Stimulated activated CD4-positive, alpha-beta T cell treated with anti-CD3 and anti-CD28 coated beads, Interleukin-2, amount 100 ng/mL, for 24 hours (primary cell): ENCODE measurements around the gene CAB39.

Experiments
- DNase-seq, 2 donors: peaks; one replicate each; pipeline ENCODE4 v3.0.0-alpha.2; 2020

Gene CAB39

DNA sequence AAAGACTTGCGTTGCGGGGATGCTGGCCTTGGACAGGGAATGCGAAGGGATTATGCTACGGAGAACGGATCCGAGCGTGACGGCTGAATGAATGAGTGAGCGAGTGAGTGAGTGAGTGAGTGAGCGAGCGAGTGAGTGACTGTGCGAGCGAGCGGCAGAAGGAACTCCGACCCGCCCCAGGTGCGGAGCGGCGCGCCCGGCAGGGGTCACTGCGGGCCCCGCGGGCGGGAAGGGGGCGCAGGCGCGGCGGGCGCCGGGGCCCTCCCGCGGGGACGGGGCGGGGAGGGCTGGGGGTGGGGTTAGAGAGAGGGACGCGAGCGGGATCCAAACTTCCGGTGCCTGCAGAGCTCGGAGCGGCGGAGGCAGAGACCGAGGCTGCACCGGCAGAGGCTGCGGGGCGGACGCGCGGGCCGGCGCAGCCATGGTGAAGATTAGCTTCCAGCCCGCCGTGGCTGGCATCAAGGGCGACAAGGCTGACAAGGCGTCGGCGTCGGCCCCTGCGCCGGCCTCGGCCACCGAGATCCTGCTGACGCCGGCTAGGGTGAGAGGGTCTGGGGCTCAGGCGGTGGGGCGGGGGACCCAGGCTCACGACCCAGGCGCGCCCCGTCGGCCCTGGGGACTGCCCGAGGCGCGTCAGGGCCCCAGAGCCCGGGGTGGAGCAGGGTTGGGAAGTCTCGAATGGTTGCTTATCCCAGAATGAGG lies 152.1 kb downstream of the CAB39 start, which contains the start of gene ITM2C:
Gene ITM2C, plus strand, starts transcription at position 338 of the 702 bp plus-strand sequence. Its CDS starts 84 bp downstream, at position 422.
- DNase-seq: peak; percentile 76 to 78

DNA sequence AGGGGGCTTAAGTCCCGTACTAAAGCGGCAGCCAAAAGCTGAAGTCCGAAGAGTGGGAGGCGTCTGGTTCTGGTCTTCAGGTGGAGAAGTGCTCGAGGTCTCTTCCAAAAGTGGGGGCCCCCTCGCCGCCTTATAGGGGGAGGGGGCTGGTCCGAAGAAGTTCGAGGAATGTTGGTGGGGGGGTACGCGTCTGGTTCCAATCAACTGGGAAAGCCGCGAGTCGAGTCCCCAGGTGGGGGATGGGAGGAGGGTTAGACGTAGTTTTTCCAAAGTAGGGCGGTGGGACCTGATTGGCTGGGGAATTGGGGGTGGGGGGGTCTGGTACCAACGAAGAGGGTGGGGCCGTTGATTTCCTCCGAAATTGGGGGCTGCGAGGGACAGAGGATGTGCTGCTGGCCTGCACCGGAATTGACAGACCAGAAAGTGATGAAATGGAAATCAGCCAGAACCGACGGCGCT lies 152.7 kb downstream of the CAB39 start:
- DNase-seq: no peak

DNA sequence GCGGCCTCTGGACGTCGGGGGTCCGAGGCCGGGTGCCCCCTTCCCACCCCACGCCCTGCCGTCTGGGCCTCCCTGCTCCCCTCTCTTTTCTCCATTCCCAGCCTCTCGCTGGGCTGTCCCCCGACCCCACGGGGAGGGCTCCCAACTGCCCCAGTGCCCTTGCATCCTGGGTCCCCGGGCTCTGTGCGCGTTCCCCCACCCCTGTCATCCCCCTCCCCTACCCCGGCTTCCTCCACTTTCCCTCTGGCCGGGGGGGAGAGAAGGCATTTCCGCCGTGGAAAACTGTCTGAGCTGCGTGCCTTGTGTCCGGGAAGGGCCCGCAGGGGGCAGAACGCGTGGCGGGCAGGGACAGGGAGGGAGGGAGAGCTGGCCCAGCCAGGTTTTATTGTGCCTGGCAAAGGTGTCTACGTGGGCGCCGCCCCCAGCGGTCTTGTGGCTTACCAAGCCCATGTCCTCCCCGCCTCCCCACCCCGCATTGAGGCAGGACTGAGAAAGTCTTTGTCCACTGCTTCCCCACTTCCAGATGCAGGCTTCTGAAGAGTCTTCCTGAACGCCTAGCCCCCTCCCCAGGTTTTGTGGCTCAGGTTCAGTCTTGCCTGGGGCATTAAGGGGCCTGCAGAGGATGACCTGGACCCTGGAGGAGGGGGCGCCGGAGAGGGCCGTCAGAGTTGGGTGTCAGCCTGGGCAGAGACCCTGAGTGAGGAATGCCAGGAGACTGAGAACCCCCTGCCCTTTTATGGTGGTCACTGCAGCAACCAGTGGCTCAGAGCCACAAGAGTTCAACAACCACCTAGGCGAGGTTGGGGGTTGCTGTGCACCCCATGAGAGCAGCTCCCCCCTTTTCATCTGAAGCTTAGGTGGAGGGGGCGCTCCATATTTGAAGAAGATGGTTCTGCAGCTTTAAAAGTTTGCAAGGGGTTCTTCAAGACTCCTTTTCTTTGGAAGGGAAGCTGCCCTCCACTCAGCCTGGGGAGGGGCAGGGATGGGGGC lies 153.4 kb downstream of the CAB39 start:
- DNase-seq: no peak

DNA sequence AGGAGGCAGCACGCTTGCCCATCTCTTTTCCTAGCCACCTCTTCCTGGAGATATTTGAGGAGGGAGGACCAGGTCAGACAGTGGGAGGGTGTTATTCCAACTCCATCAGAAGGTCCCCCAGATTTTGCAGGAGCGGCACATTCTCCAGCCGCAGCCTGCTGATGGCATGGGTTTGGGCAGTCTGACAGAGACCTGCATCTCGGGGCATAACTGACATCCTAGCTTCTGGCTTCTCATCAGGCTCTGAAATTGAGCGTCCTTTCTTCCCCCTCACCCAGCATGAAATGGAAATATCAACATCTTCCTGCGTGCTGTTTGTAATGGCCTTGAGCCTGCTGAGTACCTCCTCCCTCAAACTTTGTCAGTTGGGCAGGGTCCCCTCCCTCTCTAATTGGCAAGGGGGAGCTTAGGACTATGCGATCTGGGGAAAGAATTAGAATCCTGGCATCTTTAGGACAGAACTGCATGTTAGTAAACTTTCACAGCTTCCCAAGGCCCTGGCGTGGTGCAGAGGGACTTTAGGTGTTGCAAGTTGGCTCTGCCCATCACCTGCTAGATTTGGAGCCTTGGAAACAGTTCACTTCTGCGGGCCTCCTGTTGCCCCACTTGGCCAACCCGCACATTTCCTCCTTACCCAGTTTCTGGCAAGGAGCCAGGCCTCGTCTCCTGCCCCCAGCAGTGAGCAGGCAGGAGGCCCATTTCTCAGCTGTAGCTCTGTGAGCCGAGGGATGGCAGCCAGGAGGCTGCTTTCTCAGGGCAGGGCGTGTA lies 154.3 kb downstream of the CAB39 start:
- DNase-seq: peak; percentile 47 to 52

DNA sequence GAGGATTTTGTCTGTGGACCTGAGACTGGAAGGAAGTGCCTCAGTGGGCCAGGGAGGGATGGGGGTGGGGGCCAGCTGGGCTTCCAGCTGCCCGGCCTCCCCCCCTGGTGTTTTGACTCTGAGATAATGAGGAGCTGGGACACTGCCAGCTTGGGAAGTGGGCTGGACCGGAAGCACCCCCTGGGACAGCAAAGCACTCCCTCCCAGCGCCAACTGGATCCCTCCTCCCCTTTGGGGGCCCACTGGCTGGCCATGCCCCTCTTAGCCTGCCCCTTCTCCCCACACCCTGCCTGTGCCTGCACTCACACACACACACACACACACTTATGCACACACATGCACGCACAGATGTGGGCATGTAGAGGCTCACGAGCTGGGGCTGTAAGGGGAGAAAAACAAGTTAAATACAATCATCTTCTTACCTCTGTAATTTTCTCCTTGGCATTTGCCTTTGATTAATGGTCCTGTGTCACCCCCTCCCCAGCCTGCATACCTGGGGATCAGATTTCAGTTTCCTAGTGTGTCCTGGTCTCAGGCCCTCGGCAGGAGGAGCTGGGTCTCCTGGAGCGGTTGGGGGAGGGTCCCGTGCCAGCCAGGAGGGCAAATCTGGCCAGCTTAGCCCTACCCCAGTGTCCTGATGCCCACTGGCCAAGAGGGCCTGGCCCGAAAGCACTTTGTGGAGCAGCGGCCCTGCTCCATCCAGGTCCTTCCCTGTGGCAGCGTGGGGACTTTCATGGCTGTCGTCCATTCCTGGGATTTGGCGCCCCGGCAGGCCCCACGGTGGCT lies 155.7 kb downstream of the CAB39 start:
- no peak for DNase-seq

DNA sequence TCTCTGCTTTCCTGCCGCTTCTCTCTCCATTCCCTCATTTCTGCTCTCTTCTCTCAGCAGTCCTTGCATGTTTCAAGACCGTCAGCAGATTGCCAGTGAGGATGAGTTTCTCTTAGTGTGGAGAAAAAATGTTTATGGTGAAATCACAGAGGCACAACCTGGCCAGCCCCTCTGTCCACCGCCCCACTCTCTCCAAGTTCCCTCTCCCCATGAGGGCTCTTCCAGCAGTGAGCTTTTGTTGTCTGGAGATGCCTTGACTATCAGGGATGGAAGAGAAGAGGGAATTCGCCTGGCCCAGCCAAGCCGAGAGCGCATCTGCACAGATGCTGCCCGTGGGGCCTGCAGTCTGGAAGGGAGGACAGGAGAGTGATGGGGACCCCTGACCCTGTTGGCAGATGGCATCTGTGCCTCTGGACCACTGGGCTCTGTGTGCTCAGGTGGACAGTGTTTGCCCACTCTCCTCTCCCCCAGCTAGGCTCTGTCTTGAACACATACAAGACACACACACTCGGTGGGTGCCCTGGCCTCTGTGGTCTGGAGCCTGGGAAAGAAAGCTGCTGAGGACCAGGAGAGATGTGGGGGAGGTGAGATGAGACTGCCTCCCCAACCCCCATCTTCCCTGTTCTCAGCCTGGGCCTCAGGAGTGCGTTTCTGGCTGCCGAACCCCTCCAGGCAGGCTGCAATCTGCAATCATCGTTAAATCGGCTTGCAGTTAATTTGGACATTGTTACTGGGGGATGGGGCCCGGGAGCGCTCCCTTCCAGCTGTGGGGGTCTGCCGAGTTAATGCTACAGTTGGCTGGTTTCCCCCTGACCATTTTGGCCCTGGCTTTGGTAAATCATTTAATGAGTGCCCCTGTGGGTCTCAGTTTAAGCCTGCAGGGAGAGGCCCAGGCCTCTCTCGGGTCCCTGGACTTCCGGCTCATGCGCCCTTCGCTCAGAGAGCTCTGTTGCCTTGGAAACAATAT lies 156.6 kb downstream of the CAB39 start:
- no peak for DNase-seq

DNA sequence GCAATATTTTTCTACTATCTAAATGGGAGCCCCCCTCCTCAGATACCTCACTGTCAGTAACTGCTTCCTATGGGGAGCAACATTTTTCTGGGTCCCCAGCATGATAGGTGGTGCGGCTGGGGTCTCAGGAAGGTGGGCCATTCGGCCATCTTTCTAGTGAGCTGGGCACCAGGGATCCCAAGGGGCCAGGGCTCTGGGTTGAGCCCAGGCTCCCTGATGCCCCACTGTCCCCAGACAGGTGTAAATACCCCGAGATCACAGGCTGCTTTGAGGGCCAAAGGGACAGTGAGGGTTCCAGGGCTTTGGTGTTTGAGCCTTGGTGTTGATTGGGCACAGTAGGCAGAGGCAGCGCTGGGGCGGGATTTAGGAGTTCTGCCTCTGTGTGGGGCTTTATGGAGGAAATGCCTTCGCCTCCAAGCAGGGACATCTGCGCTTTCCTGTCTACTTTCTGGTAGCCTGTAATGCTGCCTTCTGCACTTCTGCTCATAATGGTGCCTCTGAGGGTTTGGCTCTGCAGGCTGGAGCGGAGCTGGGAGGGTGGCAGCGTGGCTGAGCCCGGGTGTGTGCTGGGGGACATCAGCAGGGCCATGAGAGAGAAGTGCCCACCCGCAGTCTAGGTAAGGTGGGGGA lies 157.4 kb downstream of the CAB39 start:
- DNase-seq: no peak
